GM12892 (cell line): ENCODE data around the gene MYOZ3.

ENCODE experiments used
- POLR2AphosphoS5 ChIP-seq: IDR thresholded peaks from 2 replicates; pipeline ENCODE4 v1.6.1; 2011; ENCODE audit warnings: low read depth, low read length, control low read depth
- TAF1 ChIP-seq: IDR thresholded peaks from 2 replicates; pipeline ENCODE4 v1.6.1; 2011; ENCODE audit warnings: low read depth, mild to moderate bottlenecking, control low read depth, low read length, borderline replicate concordance

DNA sequence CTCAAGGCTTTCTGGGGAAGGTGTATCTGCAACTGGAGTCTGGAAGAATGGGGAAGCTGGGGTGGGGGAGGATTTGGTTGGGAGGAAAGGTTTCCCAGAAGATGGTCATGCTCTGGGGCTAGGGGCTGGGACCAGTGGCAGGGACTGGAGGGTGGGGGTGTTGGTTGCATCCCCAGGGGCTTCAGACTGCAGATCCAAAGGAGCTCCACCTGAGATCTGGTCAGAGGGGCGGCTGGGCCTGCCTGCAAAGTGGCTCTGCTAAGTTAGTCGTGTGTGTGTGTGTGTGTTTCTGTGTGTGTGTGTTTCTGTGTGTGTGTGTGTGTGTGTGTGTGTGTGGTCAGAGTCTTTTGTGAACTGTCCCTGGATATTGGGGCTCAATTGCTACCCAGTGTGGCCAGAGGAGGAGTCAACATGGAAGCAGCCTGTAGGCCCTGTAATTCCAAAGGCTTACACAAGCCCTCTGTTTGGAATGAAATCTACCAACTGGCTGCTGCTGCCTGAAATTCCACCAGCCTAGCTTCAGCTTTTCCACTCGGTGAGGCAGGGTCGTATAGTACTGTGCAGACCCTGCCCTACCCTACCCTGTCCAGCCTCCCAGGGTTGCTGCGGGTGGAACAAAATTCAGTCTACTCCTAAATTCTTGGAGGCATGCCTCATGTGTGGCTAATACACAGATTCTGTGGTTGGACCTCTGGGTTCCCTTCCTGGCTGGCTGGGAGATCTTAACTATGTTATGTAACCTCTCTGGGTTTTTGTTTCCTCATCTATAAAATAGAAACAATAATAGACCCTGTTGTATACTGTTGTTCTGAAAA, 33.1 kb upstream of the MYOZ3 start:
- TF ChIP-seq POLR2AphosphoS5 = no peak
- no peak for TF ChIP-seq TAF1
